HG02642 (cell line): ENCODE data around the gene CC2D2A.

Experiments
- ATAC-seq: cut with Tn5 transposase; IDR thresholded peaks from one replicate; pipeline ENCODE4 v1.9.1; 2021; ENCODE audit warnings: mild to moderate bottlenecking; ENCODE audit not compliant: unreplicated experiment, poor library complexity

The CC2D2A gene

GRCh38 chr4:15458616-15459015 lies 11.1 kb upstream of the CC2D2A start:
- ATAC-seq, result no peak

- no peak for ATAC-seq
Measured at GRCh38 chr4:15459706-15460105, 10.0 kb upstream of the CC2D2A start.

- ATAC-seq, result no peak
Measured at GRCh38 chr4:15466596-15466995, 3.1 kb upstream of the CC2D2A start.

- no peak for ATAC-seq
Measured at GRCh38 chr4:15470128-15470475, 420 bp downstream of the CC2D2A start.

GRCh38 chr4:15476396-15476795 lies 6.7 kb downstream of the CC2D2A start:
- no peak for ATAC-seq

- no peak for ATAC-seq
Measured at GRCh38 chr4:15478724-15479088, 9.0 kb downstream of the CC2D2A start.

GRCh38 chr4:15479089-15479912 lies 9.6 kb downstream of the CC2D2A start:
- ATAC-seq, result no peak

- ATAC-seq, result no peak
Measured at GRCh38 chr4:15479913-15480185, 10.2 kb downstream of the CC2D2A start.

GRCh38 chr4:15481961-15482745 lies 12.5 kb downstream of the CC2D2A start:
- ATAC-seq, result no peak

- no peak for ATAC-seq
Measured at GRCh38 chr4:15482842-15483241, 13.2 kb downstream of the CC2D2A start.

GRCh38 chr4:15488136-15488535 lies 18.5 kb downstream of the CC2D2A start:
- ATAC-seq, result no peak

GRCh38 chr4:15488658-15489470 lies 19.2 kb downstream of the CC2D2A start:
- ATAC-seq, result no peak

GRCh38 chr4:15489551-15489950 lies 19.9 kb downstream of the CC2D2A start:
- ATAC-seq, result no peak

- no peak for ATAC-seq
Measured at GRCh38 chr4:15493411-15493810, 23.7 kb downstream of the CC2D2A start.

GRCh38 chr4:15495621-15496020 lies 25.9 kb downstream of the CC2D2A start:
- no peak for ATAC-seq

GRCh38 chr4:15498356-15498755 lies 28.7 kb downstream of the CC2D2A start:
- ATAC-seq, result no peak

GRCh38 chr4:15500701-15501100 lies 31.0 kb downstream of the CC2D2A start:
- ATAC-seq, result no peak

- no peak for ATAC-seq
Measured at GRCh38 chr4:15501941-15502340, 32.3 kb downstream of the CC2D2A start.

GRCh38 chr4:15502384-15502783 lies 32.7 kb downstream of the CC2D2A start:
- ATAC-seq, result no peak

- ATAC-seq, result no peak
Measured at GRCh38 chr4:15504041-15504440, 34.4 kb downstream of the CC2D2A start.

- ATAC-seq, result no peak
Measured at GRCh38 chr4:15506464-15506863, 36.8 kb downstream of the CC2D2A start.
